ENCODE data around the gene CTRL.
"Not testable (repeated sequence)": the region's sequence is repeated elsewhere in the genome, so short reads cannot be mapped to it uniquely, and the experiment has no call there.

Gene CTRL

GRCh38 chr16:67923414-67924116 is 8.1 kb downstream of the CTRL start:
- DNase-seq (ENCODE audit: low spot score), result peak; percentile 71

GRCh38 chr16:67922740-67923139 is 8.9 kb downstream of the CTRL start:
- no peak for DNase-seq (ENCODE audit: low spot score)

GRCh38 chr16:67922221-67922620 is 9.4 kb downstream of the CTRL start:
- DNase-seq (ENCODE audit: low spot score), result no peak

GRCh38 chr16:67919622-67920221 is 11.9 kb downstream of the CTRL start:
- no peak for DNase-seq (ENCODE audit: low spot score)

- no peak for DNase-seq (ENCODE audit: low spot score)
These were observed 13.8 kb downstream of the CTRL start for GRCh38 chr16:67917852-67918236.

GRCh38 chr16:67917140-67917851 is 14.4 kb downstream of the CTRL start:
- no peak for DNase-seq (ENCODE audit: low spot score)

GRCh38 chr16:67915831-67916723 is 15.6 kb downstream of the CTRL start:
- no peak for DNase-seq (ENCODE audit: low spot score)

GRCh38 chr16:67915496-67915769 is 16.2 kb downstream of the CTRL start:
- not testable (repeated sequence) for DNase-seq (ENCODE audit: low spot score)

GRCh38 chr16:67914758-67915495 is 16.7 kb downstream of the CTRL start:
- no peak for DNase-seq (ENCODE audit: low spot score)

GRCh38 chr16:67910158-67910557 is 21.5 kb downstream of the CTRL start:
- DNase-seq (ENCODE audit: low spot score), result no peak

- DNase-seq (ENCODE audit: low spot score), result no peak
These were observed 22.5 kb downstream of the CTRL start for GRCh38 chr16:67909056-67909742.

GRCh38 chr16:67907397-67908180 is 24.1 kb downstream of the CTRL start:
- DNase-seq (ENCODE audit: low spot score), result no peak

- no peak for DNase-seq (ENCODE audit: low spot score)
These were observed 28.8 kb downstream of the CTRL start for GRCh38 chr16:67902831-67903230.

- DNase-seq (ENCODE audit: low spot score), result no peak
These were observed 29.9 kb downstream of the CTRL start for GRCh38 chr16:67901734-67902133.

GRCh38 chr16:67897231-67897630 is 34.4 kb downstream of the CTRL start:
- DNase-seq (ENCODE audit: low spot score), result peak; percentile 18

- DNase-seq (ENCODE audit: low spot score), result no peak
These were observed 37.8 kb downstream of the CTRL start for GRCh38 chr16:67893743-67894399.

- DNase-seq (ENCODE audit: low spot score), result peak; percentile 97
These were observed 38.5 kb downstream of the CTRL start, which contains the start of gene PSKH1 for GRCh38 chr16:67892899-67893742. Gene PSKH1, plus strand, starts transcription at chr16:67893254. Its CDS starts 15,496 bp downstream, at chr16:67908750.

- DNase-seq (ENCODE audit: low spot score), result no peak
These were observed 39.3 kb downstream of the CTRL start for GRCh38 chr16:67892375-67892774.

- no peak for DNase-seq (ENCODE audit: low spot score)
These were observed 43.3 kb downstream of the CTRL start for GRCh38 chr16:67888331-67888730.
